Measurements from ENCODE around the gene HRH1.

GRCh38 chr3:11203961-11204360, 49.7 kb downstream of the HRH1 start:
- TF ChIP-seq CTCF (IDR thresholded peaks at IDR 0.05) (no peak), POLR2AphosphoS5 (IDR thresholded peaks at IDR 0.05) (no peak), POLR2A (IDR thresholded peaks at IDR 0.05) (no peak), EP300 (IDR thresholded peaks at IDR 0.05; ENCODE audit: low read depth) (no peak)
